HepG2 (cell line): ENCODE measurements around the gene WIPF2. TPM values are rescaled to one million over a fixed set of nuclear protein-coding genes. Genes with fewer than 3 reads are reported as not detected.
A peak's percentile ranks its signal among the peaks of the same experiment; 100 is the strongest.

ENCODE experiments used
- ARID3A ChIP-seq: IDR thresholded peaks from 2 replicates; pipeline ENCODE4 v1.6.1; 2012; ENCODE audit warnings: low read depth, low read length, improper control_type of control experiment
- CEBPG ChIP-seq: IDR thresholded peaks from 2 replicates; pipeline ENCODE4 v1.6.1; 2016
- CEBPZ ChIP-seq: IDR thresholded peaks from 2 replicates; pipeline ENCODE4 v1.6.1; 2012; ENCODE audit warnings: low read length, improper control_type of control experiment
- ELF4 ChIP-seq: sonication (generic); formaldehyde crosslinking; IDR thresholded peaks from 2 replicates; pipeline ENCODE4 v1.5.0; 2020; ENCODE audit warnings: missing genetic modification reagents, mild to moderate bottlenecking, moderate library complexity, borderline replicate concordance
- IKZF5 ChIP-seq: IDR thresholded peaks from 2 replicates; pipeline ENCODE4 v1.6.1; 2018; ENCODE audit warnings: missing genetic modification reagents, mild to moderate bottlenecking, missing compliant biosample characterization
- NR2F1 ChIP-seq, 2 experiments: fragments of 450-650 bp in 1 of 2; formaldehyde crosslinking in 1 of 2; IDR thresholded peaks; 2 replicates each; pipeline versions ENCODE4 v1.5.0 to v1.6.1; 2016 to 2020; ENCODE audit warnings: mild to moderate bottlenecking in 1 of 2, missing compliant biosample characterization in 1 of 2, missing genetic modification reagents in 1 of 2, moderate library complexity in 1 of 2
- SCMH1 ChIP-seq: sonication (generic); formaldehyde crosslinking; IDR thresholded peaks from 2 replicates; pipeline ENCODE4 v1.9.0; 2021; ENCODE audit warnings: missing genetic modification reagents, mild to moderate bottlenecking, borderline replicate concordance
- SMYD3 ChIP-seq: sonication (generic); formaldehyde crosslinking; IDR thresholded peaks from 2 replicates; pipeline ENCODE4 v1.8.1; 2023; ENCODE audit warnings: mild to moderate bottlenecking, missing genetic modification reagents
- SNAI1 ChIP-seq: sonication (generic); formaldehyde crosslinking; IDR thresholded peaks from 2 replicates; pipeline ENCODE4 v1.5.0; 2020; ENCODE audit warnings: mild to moderate bottlenecking, missing genetic modification reagents, borderline replicate concordance
- SUZ12 ChIP-seq: fragments of 150-350 bp; IDR thresholded peaks from 2 replicates; pipeline ENCODE4 v1.6.1; 2014; ENCODE audit warnings: low read depth, low read length
- TFE3 ChIP-seq: IDR thresholded peaks from 2 replicates; pipeline ENCODE4 v1.6.1; 2016
- ZIK1 ChIP-seq: sonication (generic); formaldehyde crosslinking; IDR thresholded peaks from 2 replicates; pipeline ENCODE4 v1.5.0; 2020; ENCODE audit warnings: mild to moderate bottlenecking, low read depth, missing genetic modification reagents, borderline replicate concordance
- ZNF136 ChIP-seq: sonication (generic); formaldehyde crosslinking; IDR thresholded peaks from 2 replicates; pipeline ENCODE4 v1.8.1; 2022; ENCODE audit warnings: low read depth, mild to moderate bottlenecking, moderate library complexity, missing genetic modification reagents
- ZNF280D ChIP-seq: sonication (generic); formaldehyde crosslinking; IDR thresholded peaks from 2 replicates; pipeline ENCODE4 v1.5.1; 2020; ENCODE audit warnings: mild to moderate bottlenecking, missing genetic modification reagents
- ZNF740 ChIP-seq: sonication (generic); formaldehyde crosslinking; IDR thresholded peaks from 2 replicates; pipeline ENCODE4 v1.4.0; 2020; ENCODE audit warnings: missing genetic modification reagents
- ZNF782 ChIP-seq: sonication (generic); formaldehyde crosslinking; IDR thresholded peaks from 2 replicates; pipeline ENCODE4 v1.4.0; 2020; ENCODE audit warnings: missing genetic modification reagents, mild to moderate bottlenecking, borderline replicate concordance
- polyA plus RNA-seq, 8 experiments: library from polyadenylated mRNA; depleted of rRNA in 3 of 8; stranded (reverse) in 7 of 8; unstranded in 1 of 8; fragments of >200 nt; fragmentation: Illumina TruSeq in 4 of 8; extraction: Trizol in 4 of 8; gene quantifications; 2 replicates each; pipeline versions ENCODE4 v1.2.1 to v1.2.3, GENCODE V29; 2011 to 2016; ENCODE audit warnings: low read depth in 4 of 8, missing spikeins in 1 of 8, mixed read lengths in 1 of 8; ENCODE audit not compliant: insufficient read depth in 1 of 8
- total RNA-seq, 5 experiments: library from RNA; depleted of rRNA; stranded (reverse); fragments of >200 nt; fragmentation: Illumina TruSeq; extraction: Trizol; gene quantifications; 2 replicates each; pipeline ENCODE4 v1.2.3, GENCODE V29; 2016; ENCODE audit warnings: low read depth in 1 of 5

The WIPF2 gene
- total and polyA plus RNA-seq, 2 of the 13 experiments (the other 11 are each of a cell fraction or from before 2014, with no cell fraction given) = 7.2 to 10.8 TPM

- TF ChIP-seq ZNF740 (no peak), TFE3 (CRISPR knock-in tag) (no peak), NR2F1 (CRISPR knock-in tag; IDR thresholded peaks at IDR 0.05) (peak; percentile 91), ELF4 (no peak), CEBPZ (no peak), SNAI1 (CRISPR knock-in tag) (no peak), ARID3A (no peak), IKZF5 (CRISPR knock-in tag) (0 out of 2 replicates have a peak, but pooled peaks have one; percentile 14), ZNF136 (CRISPR knock-in tag) (no peak), CEBPG (peak; percentile 65), SUZ12 (no peak), ZNF782 (CRISPR knock-in tag) (no peak), ZIK1 (CRISPR knock-in tag) (no peak), SMYD3 (CRISPR knock-in tag) (no peak), SCMH1 (no peak), ZNF280D (CRISPR knock-in tag) (no peak)
These were observed 107.1 kb downstream of the WIPF2 start (continued) for GRCh38 chr17:40326014-40326831.
